HG03558 (cell line): ENCODE data around the gene ITPR2.
"Not testable (repeated sequence)": the region's sequence is repeated elsewhere in the genome, so short reads cannot be mapped to it uniquely, and the experiment has no call there.

Experiments used
- ATAC-seq: cut with Tn5 transposase; IDR thresholded peaks from one replicate; pipeline ENCODE4 v1.9.1; 2021; ENCODE audit warnings: moderate number of reproducible peaks; ENCODE audit not compliant: unreplicated experiment; ENCODE audit errors: extremely low read depth

ITPR2 gene

GRCh38 chr12:26851031-26851809 is 18.2 kb upstream of the ITPR2 start:
- no peak for ATAC-seq

- no peak for ATAC-seq
Observed at GRCh38 chr12:26848156-26848825, 15.3 kb upstream of the ITPR2 start.

- no peak for ATAC-seq
Observed at GRCh38 chr12:26847431-26847830, 14.4 kb upstream of the ITPR2 start.

GRCh38 chr12:26846416-26846815 is 13.4 kb upstream of the ITPR2 start:
- ATAC-seq, result no peak

GRCh38 chr12:26845984-26846383 is 13.0 kb upstream of the ITPR2 start:
- no peak for ATAC-seq

GRCh38 chr12:26845057-26845666 is 12.2 kb upstream of the ITPR2 start:
- no peak for ATAC-seq

- ATAC-seq, result no peak
Observed at GRCh38 chr12:26843311-26843710, 10.3 kb upstream of the ITPR2 start.

GRCh38 chr12:26841085-26841484 is 8.1 kb upstream of the ITPR2 start:
- no peak for ATAC-seq

- ATAC-seq, result no peak
Observed at GRCh38 chr12:26839512-26839911, 6.5 kb upstream of the ITPR2 start.

GRCh38 chr12:26838888-26839416 is 6.0 kb upstream of the ITPR2 start:
- no peak for ATAC-seq

- no peak for ATAC-seq
Observed at GRCh38 chr12:26836201-26836600, 3.2 kb upstream of the ITPR2 start.

- not testable (repeated sequence) for ATAC-seq
Observed at GRCh38 chr12:26834503-26835060, 1.6 kb upstream of the ITPR2 start.

GRCh38 chr12:26833743-26834490 is 923 bp upstream of the ITPR2 start:
- no peak for ATAC-seq

GRCh38 chr12:26831951-26832821 is 808 bp downstream of the ITPR2 start:
- ATAC-seq, result peak; percentile 28

- no peak for ATAC-seq
Observed at GRCh38 chr12:26830783-26831551, 2.0 kb downstream of the ITPR2 start.

- no peak for ATAC-seq
Observed at GRCh38 chr12:26830363-26830762, 2.6 kb downstream of the ITPR2 start.

- ATAC-seq, result no peak
Observed at GRCh38 chr12:26828280-26829073, 4.5 kb downstream of the ITPR2 start.

- no peak for ATAC-seq
Observed at GRCh38 chr12:26826437-26826836, 6.6 kb downstream of the ITPR2 start.
